ENCODE data around the gene TEX2. TPM values are rescaled to one million over a fixed set of nuclear protein-coding genes. Genes with fewer than 3 reads are reported as not detected.
"Not testable (repeated sequence)": the region's sequence is repeated elsewhere in the genome, so short reads cannot be mapped to it uniquely, and the experiment has no call there.

The TEX2 gene
- total RNA-seq, 1 donor from 2014 or later, result 77.0 TPM

DNA sequence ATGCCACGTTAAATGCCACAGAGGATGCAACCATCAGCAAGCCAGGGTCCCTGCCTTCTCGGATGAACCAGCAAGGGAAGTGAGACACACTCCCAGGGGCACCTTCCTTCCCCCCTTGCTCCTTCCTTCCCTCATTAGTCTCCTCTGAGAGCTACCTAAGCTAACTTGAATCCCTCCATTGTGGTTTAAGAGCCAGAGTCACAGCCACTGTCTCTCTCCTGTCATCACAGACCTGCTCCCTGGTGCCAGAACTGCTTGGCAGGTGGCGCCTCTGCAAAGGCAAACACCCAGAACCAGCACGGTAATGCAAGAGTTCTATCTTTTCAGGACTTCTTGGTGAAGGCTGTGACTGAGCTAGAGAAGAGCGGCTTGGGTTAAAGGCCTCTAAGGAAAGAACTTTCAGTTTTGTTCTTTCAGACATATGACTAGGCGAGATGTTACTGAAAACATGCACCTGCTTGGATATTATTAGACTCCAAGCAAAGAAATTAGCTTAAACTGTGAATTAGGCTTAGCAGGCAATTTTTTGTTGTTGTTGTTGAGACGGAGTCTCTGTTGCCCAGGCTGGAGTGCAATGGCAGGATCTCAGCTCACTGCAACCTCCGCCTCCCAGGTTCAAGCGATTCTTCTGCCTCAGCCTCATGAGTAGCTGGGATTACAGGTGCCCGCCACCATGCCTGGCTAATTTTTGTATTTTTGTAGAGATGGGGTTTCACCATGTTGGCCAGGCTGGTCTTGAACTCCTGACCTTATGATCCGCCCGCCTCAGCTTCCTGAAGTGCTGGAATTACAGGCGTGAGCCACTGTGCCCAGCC is 141.9 kb downstream of the TEX2 start:
- DNase-seq (ENCODE audit: low spot score), result not testable (repeated sequence)

DNA sequence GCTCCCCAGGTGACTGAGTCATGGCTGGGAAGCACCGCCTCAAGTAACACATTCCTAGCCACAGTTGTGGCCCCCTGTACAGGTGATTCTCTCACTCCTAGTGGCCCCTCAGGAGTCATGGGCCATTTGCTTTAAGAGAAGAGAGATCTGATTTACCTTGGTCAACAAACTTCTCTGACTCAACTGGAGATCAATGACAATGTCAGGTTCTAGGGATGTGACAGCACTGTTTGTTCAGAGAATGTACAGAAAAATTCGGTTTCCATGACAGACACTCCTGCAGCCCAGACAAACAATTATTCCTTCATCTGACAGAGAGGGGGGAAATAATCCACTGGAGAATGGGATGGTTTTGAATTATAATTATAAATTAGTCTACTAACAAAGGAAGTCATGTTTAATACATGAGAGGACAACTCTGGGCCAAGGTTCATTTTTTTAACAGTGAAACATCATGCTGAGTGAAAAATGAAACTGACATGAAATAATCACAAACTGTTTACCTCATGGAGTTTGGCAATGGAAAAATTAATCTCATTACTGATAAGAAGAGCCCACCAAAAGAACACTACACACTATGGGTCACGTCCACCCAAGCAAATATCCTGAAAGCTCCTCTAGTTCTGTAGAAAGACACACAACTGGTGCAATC is 142.8 kb downstream of the TEX2 start:
- DNase-seq (ENCODE audit: low spot score), result no peak

DNA sequence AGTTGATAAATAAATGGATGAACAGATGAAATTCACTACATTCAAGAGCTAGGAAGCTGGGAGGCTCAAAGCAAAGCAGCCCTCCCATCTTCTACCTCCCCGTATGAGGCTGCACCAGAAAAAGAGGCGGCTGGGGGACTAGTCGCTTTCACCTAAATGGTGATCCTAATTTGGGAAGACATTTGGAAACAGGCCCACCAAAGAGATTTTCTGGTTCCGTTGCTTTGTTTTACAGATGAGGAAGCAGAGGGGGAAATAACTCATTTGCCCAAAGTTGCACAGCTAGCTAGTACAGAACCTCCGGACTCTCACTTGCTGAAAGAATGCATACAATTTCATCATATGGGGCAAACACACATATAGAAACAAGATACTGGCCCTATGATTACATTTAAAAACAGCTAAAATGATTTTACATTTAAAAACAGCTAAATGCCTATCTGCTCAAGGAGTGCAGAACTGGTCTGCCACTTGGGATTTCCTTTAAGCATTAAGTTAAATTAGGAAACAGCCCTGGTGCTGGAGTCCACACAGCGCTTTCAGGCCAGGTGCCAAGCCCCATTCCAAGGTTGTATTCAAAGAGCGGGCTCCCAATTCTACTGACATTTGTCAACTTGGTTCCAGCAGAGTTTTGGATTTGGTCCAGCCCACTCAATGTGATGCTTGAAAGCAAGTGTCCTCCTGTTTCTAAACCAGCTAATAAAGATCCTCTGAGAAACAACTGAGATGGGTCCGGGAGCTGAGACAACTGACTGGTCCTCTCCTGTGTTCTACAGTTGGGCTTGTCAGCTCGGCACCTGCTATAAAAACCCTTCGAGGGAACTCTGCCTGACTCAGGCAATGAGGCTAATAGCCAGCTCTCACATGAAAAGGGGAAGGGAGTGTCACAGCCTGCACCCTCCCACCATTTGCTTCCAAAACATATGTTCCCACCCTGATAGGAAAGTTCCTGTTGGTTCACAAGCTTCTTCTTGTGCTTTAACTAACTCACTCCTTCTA is 144.8 kb downstream of the TEX2 start:
- no peak for DNase-seq (ENCODE audit: low spot score)

DNA sequence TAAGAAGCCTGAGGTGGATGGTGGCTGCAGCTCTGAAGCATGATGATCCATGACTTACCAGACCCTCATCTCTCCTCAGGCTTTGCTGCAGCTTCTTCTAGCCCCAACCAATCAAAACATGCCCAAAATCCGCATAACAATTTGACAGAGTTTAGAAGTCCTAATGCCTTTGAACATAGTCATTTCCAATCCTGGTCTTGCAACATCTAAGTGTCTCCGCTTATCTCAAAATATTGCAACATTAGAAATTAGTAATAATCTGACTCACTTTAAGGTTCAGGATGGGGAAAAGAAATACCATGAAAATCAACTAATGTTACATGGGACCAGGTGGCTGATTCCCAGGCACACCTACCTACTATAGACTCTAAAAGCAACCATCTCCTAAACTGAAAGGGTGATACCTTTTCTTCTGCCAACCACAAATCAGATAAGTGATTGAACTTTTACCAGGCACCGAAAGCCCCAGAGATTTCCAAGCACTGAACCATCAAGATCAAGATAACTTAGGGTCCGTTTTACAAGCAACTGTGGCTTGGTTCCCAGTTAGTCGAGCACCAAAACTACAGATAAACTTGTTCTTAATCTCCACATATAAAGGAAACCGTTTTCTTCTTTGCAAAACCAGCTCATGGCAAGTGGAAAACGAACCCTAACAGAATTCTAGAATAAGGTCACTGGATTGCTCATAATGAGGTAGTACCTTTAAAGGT is 147.1 kb downstream of the TEX2 start:
- no peak for DNase-seq (ENCODE audit: low spot score)

DNA sequence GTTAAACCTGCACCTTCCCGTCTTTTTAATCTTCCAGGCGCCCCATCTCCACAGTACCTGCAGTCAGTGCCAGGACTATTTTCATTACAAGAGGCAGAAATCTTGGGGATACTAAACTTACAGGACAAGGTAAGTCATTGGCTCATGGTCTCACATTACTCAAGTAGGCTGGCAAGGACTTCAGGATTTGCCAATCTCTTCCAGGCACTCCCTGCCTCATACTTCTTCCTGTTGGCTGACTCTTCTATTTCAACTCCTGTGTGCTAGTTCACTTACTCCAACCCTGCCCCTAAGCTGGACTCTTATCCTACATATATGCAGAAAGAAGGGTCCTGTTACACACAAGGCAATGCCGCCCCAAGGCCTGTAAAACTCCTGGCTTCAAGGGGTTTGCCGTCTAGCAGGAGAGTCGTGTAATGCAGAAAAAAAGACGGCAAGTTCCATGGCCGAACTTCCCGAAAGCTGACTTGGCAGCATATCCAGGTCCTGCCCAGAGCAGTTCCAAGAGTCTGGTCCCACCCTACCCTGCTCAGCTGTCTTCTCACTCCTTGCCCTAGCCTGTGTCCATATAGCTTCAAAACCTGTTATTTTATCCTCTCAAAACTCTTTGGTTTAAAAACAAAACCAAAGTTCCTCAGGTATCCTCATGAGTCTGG is 147.9 kb downstream of the TEX2 start:
- DNase-seq (ENCODE audit: low spot score), result no peak

DNA sequence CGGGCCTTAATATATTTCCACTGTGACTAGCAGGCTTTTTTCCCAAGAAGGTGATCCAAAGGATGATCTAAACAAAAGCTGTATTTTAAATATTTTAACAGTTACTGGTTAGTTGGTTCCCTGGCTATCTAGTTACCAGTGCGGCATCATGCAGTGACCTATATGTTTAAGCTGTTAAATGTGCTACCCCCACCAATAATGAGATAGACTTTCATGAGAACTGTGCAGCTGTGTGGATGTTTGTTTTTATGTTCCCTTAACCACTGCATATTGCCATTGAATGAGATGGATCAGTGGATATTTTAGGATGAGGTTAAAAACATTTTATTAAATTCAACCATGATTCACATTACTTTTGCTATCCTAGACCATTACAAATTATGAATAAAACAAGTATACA is 150.1 kb downstream of the TEX2 start:
- no peak for DNase-seq (ENCODE audit: low spot score)

DNA sequence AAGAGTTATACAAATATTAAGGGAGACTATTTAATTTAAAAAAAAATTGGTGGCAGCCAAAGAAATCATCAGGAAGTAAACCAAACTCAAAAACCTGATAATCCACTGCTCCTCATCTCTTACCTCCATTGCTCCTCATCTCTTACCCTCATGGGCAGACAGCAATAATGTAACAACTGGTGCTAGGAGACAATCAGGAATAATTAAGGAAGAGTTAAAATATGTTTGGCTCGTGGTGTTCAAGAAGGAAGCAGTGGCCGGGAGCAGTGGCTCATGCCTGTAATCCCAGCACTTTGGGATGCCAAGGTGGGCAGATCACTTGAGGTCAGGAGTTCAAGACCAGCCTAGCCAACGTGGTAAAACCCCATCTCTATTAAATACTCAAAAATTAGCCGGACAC is 151.2 kb downstream of the TEX2 start:
- no peak for DNase-seq (ENCODE audit: low spot score)

DNA sequence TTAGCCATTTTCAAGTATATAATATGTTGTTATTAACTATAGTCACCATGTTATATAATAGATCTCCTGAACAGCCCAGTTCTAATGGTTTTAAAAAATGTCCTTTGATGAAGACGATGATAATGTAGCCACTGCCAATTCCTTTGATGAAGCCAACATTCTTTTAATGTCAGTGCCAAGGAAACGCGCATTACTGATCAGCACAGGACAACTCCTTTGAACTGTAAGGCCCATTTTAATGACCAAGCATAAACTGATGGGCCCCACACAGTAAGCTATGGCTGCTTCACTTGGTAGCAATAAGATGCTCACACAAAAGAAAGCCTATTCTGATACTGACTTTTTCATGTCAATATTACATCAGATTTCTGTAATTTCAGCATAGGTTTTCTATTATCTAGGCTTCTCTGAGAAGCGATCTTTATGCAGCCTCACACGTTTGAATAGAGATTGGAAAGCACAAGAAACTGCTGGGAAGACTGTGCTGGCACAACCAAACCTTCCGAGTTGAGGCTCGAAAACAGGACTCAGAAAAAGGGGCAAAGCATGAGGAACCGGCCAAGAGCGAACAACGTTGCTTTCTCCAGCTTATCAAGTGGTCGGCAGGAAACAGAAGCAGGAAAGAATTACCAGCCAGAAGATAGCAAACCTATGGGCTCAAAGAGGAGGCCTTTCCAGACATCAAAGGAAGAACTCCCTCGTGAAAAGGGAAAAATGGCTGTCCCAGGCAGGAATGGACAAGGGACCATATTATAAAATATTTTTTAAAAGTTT is 152.5 kb downstream of the TEX2 start:
- no peak for DNase-seq (ENCODE audit: low spot score)

DNA sequence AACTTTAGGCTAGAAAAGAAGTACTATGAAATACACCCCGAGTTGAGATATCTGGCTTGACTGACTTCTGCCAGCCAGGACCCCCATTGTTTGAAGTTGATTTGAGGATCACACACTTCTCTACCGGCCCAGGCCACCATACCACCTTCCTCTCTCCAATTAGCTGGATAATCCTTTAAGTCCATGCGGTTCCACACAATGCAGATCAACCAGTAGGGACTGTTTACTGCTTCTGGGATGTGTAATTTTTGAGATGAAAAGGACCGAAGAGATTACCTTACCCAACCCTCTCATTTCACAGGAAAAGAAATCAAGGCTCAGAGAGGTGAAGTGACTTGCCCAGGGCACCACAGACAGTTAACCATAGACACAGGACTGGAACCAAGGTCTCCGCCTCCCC is 153.7 kb downstream of the TEX2 start:
- DNase-seq (ENCODE audit: low spot score), result peak; percentile 43

DNA sequence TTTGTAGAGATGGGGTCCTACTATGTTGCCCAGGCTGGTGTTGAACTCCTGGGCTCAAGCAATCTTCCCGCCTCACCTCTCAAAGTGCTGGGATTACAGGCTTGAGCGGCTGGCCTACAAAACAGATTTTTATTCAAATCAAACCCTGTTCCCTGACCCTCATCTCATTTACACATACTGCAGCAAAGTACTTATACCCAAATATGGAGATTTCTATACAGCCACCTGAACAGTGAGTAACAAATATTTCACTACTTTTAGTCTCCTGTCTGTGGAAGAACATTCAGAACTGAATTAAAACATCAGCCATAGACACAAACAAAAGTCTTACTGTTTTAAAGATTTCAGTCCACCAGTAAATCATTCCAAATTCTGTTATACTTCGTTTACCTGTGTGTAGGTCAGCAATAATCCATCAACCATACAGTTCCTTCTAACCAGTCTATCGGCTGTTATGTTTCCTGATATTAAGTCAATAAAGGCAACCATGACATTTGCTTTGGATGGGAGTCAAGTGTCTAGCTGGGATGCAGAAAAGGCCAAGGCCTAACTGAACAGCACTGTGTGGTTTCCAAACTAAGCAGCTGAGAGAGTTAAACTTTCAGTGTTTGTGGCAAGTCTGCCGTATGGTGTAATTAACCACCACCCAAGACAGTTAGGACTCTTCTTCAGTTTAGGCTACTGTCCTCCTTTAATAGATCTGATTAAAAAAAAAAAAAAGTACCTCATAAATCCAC is 155.4 kb downstream of the TEX2 start:
- no peak for DNase-seq (ENCODE audit: low spot score)

DNA sequence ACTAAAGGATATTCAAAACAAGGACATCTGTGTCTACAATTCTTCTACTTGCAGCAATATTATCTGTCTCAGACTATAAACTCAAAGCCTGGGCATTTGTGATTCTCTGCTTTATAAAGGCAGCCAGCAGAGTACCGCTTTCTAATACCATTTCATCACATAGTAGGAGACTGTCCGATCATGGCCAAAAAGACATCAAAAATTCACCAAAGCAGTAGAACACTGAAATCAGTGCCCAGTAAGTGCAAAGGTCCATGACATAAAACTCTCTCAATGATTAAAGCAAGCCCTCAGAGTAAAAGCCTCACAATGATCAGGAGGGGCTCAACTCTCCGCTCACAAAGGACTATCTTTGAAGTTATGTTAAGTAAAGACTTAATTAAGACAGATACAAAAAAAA is 156.1 kb downstream of the TEX2 start:
- DNase-seq (ENCODE audit: low spot score), result no peak

DNA sequence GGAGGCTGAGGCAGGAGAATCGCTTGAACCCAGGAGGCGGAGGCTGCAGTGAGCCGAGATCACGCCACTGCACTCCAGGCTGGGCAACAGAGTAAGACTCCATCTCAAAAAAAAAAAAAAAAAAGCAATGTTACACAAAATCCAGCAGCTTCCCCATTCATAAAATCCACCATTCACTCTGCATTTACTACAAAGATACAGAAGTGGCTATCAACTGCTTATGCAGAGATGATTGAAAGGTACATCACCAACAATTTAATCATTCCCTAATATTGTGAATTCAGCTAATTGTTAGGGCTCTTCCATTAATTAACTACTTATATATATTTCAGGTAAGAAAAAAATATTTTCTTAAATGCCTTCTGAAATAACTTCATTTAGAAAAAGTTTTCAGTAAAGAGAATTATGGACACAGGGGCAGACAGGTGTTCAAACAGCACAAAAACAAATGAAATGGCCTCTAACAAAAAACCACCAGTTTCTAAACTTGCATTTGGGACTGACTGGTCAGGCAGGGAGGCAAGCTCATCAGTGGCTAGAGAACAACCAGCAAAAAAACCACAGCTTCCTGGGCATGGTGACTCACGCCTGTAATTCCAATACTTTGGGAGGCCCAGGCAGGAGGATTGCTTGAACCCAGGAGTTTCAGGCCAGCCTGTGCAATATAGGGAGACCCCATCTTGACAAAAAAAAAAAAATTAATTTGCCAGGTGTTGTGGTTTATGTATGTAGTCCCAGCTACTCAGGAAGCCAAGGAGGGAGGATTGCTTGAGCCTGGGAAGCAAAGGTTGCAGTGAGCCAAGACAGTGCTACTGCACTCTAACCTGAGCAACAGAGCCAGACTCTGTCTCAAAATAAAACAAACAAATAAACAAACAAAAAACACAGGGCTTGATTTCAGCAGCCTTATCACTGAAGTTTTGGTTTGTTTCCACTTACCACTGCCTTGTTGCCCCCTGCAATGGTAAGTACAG is 159.4 kb downstream of the TEX2 start:
- no peak for DNase-seq (ENCODE audit: low spot score)

DNA sequence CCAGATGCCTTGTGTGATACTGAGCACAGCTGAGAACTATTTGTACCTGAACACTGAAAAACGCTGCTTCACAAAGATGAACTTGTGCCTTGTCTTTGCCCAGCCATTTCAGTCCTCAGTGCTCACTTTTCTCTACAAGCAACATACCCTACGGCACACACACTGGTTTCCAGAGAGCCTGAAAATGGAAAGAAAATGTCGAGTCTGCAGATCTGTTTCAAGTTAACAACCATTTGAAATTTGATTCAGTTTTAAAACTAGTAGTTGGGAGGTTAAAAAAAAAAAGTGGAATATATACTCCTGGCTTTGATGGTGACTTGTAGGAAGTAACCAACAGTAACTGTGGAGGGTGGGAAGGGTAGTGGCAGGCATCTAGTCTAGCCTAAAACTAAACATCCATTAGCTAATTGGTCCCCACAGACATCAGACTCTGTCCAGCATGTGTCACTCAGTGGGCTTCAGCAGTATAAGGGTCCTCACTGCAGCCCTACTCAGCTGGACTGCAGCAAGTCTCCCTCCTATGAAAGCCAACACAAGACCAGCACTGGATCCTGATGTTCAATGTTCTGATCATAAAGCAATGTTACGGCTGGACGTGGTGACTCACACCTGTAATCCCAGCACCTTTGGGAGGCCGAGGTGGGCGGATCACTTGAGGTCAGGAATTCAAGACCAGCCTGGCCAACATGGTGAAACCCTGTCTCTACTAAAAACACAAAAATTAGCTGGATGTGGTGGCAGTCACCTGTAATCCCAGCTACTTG is 160.3 kb downstream of the TEX2 start:
- no peak for DNase-seq (ENCODE audit: low spot score)

DNA sequence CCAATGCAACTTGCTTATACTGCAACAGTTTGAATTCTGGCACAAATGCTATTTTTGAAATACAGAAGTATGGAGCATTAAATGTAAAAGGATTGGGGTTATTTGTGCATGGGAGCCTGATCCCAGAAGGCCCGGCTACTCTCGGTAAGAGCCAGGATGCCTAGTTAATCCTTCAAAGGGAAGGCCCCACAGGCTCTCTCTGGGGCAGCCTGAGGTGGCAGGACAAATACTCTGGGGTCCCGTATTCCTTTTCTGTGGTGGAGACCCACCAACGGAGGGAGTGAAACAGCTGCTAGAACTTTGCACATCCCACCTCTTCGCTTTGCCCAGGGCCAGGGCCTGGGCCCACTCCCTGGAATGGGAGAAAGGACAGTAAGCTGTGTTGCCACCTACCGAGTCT is 163.5 kb downstream of the TEX2 start:
- no peak for DNase-seq (ENCODE audit: low spot score)

All from mesenteric fat pad (tissue), 1 donor.